Fibroblast of the aortic adventitia (primary cell): ENCODE data around the gene NSL1. TPM values are rescaled to one million over a fixed set of nuclear protein-coding genes. Genes with fewer than 3 reads are reported as not detected.

ENCODE experiments used
- DNase-seq: peaks from one replicate; pipeline ENCODE4 v3.0.0-alpha.2; 2010; ENCODE audit warnings: low read depth
- H3K4me3 ChIP-seq: 2 replicates; pipeline ENCODE4 v1.5.1; 2011; ENCODE audit warnings: low read depth, mild to moderate bottlenecking, control low read depth, low read length, moderate library complexity
- total RNA-seq: library from RNA; depleted of rRNA; stranded (reverse); fragments of >200 nt; gene quantifications from 2 replicates; pipeline ENCODE4 v1.2.3, GENCODE V29; 2012; ENCODE audit warnings: low replicate concordance
- TF ChIP-seq, protein P1 (sequence below): IDR thresholded peaks from 2 replicates; pipeline ENCODE4 v1.5.1; 2011; ENCODE audit warnings: mild to moderate bottlenecking, low read length, control low read depth, inconsistent platforms; ENCODE audit not compliant: insufficient read depth

The NSL1 gene
- total RNA-seq, 1 donor = 41.1 TPM

DNA sequence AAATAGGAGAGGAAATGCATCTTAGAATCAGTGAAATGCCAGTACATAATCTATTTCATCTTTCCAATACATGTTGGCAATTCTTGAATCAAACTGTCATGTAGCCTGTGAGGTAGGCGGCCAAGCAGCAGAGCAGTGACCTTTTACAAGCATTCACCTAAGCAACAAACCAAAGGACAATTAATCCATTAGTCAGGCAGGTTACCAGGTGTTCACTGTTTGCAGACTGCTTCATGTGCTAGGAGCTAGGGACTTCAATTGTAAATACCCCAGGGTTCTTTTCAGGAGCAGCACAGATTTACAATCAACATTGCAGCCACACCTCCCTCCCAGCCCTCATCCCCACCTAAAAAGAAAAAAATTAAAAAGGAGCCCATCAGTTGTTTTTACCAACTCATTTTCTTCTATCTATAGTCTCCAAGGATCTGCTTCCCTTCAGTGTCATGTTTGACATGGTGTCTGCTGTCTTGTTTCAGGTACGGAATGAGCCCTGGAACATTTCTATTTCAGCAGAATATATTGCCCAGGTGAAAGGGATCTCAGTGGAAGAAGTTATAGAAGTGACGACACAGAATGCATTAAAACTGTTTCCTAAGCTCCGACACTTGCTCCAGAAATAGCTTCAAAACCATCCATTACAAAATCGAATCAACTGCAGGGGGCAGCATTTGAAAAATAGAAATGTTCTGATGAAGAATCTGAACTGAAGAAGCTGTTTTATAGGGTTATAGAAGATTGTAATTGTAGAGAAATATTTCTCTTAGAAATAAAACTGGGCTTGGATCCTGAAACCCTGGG is 23.2 kb upstream of the NSL1 start:
- TF ChIP-seq, protein P1, sequence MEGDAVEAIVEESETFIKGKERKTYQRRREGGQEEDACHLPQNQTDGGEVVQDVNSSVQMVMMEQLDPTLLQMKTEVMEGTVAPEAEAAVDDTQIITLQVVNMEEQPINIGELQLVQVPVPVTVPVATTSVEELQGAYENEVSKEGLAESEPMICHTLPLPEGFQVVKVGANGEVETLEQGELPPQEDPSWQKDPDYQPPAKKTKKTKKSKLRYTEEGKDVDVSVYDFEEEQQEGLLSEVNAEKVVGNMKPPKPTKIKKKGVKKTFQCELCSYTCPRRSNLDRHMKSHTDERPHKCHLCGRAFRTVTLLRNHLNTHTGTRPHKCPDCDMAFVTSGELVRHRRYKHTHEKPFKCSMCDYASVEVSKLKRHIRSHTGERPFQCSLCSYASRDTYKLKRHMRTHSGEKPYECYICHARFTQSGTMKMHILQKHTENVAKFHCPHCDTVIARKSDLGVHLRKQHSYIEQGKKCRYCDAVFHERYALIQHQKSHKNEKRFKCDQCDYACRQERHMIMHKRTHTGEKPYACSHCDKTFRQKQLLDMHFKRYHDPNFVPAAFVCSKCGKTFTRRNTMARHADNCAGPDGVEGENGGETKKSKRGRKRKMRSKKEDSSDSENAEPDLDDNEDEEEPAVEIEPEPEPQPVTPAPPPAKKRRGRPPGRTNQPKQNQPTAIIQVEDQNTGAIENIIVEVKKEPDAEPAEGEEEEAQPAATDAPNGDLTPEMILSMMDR = peak; percentile 21
- no peak overlapping the region for H3K4me3 ChIP-seq
- peak; percentile 35 for DNase-seq

DNA sequence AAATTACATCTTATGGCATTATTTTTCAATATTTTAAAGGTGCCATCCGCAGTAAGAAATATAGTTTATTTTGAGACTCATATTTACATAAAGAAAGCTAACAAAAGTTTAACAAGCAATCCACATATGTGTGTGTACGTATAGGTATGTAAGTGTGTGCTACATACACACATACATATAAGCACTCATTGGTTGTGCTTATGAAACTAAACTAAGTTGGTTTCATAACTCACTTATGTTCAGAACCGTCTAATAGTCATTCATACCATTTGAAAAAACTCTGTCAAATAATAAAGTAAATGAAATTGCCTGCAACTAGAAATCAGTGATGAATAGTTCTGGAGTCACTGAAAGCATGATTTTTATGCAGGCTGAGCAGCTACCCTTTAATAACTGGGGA is 14.2 kb upstream of the NSL1 start:
- TF ChIP-seq, protein P1 = no peak
- DNase-seq = no peak
- no peak overlapping the region for H3K4me3 ChIP-seq

DNA sequence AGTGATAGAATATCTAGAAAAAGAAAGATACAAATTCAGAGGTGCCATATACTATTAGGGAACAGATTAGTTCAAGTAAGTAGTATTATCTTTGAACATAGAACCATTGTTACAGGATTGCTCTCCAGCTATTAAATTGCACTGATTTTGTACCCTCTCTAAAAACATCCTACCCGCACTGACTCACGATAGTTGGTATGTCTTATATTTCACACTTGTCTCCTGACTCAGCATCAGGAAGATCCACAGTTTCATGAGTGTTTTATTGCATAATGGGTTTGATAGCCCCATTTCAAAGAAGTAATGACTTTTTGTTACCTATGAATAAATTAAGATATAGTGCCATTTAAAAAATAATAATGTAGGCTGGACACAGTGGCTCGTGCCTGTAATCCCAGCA is 6.1 kb upstream of the NSL1 start:
- no peak overlapping the region for H3K4me3 ChIP-seq
- TF ChIP-seq, protein P1 = no peak
- no peak for DNase-seq

DNA sequence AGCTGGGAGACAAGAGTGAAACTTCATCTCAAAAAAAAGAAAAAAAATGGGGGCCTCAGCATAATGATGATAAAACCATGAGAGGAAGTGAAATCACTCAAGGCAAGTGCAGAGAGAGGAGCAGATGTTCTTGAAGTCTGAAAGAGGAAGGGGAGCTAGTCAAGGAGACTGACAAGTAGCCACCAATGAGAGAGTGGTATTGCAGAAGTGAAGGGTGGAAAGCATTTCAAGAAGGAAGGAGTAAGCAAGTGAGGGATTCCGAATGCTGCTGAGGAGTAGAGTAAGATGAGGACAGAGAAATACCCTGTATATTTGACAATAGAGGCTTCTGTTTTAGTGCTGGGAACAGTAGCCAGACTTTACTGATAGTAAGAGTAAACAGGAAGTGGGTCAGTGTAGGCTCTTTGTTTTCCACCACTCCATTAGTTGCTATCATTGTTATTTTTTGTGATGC is 3.0 kb upstream of the NSL1 start:
- H3K4me3 ChIP-seq = no peak overlapping the region
- no peak for DNase-seq
- TF ChIP-seq, protein P1 = no peak

DNA sequence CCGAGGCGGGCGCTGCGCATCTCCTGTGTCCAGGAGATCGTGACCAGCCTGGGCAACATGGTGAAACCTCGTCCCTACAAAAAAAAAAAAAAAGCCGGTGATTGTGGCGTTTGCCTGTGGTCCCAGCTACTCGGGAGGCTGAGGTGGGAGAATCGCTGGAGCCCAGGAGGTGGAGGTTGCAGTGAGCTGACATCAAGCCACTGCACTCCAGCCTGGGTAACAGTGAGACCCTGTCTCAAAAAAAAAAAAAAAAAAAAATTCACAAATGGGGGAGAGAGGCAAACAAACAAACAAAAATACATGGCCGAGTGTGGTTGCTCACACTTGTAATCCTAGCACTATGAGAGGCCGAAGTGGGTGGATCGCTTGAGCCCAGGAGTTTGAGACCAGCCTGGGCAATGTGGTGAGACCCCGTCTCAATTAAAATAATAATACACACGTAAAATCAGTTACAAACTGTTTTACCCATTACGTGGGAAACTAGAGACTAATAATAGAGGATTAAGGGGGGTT is 875 bp upstream of the NSL1 start:
- DNase-seq = no peak
- peak overlapping the region; percentile 96 for H3K4me3 ChIP-seq
- TF ChIP-seq, protein P1 = no peak

DNA sequence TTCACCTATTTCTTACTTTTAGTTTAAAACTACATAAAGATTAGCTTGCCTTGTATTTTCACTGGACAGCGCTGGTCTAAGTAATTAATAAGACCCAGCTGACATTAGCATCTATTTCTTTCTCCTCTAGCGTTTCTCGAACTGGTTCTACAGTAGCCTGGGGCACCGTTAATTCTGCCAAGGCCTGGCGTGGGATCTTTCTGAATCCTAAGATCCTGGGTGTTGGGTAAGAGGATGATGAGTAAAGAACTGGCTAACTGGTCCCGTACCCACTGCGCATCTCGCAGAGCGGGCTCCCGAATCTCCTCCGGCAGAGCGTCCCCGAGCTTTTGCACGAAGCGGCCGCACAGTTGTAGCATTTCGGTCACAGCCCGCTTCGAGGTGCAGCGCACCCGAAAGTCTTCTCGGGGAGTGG is 309 bp downstream of the NSL1 start:
- peak overlapping the region; percentile 96 for H3K4me3 ChIP-seq
- TF ChIP-seq, protein P1 = no peak
- peak; percentile 81 for DNase-seq
